ENCODE results near the gene PFKFB1.

DNA sequence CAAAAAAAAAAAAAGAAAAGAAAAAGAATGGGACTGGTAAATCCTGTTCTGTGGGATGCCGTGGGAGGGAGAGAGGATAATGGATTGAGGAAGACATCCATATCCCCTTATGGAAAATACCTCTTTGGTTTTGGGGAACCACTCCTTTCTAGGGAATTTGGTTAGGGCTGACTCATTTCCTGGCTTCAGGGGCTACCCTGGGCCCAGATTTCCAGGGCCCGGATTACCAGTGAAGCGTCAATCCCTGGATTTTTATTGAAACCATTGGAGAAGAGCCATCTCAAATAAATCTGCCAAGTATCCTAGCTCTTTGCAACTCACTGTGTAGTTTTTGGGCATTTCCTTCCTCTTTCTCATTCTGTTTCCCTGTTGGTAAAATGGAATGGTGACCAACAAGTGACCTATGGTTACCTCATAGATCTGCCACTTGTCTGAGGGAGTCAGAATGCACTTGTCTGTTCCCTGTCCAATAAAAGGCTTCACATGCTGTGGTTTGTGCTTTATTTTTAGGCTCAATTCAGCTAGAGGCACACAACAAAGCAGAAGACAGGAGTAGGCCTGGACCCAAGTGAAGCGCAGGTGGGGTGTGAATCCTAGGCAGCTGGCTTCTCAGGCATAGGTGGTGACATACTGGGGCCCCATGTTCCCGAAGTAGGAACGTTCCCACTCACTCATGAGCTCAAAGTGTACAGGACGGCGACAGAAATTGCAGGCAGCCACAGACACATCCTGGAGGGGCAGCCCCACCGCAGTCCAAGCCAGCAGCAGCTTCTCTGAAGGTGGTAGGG, 14.8 kb upstream of the PFKFB1 start:
- no peak for TF ChIP-seq POLR2A (IDR thresholded peaks at IDR 0.05)
- TF ChIP-seq, protein P1, sequence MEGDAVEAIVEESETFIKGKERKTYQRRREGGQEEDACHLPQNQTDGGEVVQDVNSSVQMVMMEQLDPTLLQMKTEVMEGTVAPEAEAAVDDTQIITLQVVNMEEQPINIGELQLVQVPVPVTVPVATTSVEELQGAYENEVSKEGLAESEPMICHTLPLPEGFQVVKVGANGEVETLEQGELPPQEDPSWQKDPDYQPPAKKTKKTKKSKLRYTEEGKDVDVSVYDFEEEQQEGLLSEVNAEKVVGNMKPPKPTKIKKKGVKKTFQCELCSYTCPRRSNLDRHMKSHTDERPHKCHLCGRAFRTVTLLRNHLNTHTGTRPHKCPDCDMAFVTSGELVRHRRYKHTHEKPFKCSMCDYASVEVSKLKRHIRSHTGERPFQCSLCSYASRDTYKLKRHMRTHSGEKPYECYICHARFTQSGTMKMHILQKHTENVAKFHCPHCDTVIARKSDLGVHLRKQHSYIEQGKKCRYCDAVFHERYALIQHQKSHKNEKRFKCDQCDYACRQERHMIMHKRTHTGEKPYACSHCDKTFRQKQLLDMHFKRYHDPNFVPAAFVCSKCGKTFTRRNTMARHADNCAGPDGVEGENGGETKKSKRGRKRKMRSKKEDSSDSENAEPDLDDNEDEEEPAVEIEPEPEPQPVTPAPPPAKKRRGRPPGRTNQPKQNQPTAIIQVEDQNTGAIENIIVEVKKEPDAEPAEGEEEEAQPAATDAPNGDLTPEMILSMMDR (IDR thresholded peaks at IDR 0.05), result no peak

Data from testis (tissue), 2 donors.